KOPT-K1 (cell line): ENCODE results near the gene MBOAT2.

Experiments used
- H3K27ac ChIP-seq: fragments of 200-600 bp; sonication (generic); 2 replicates; pipeline ENCODE4 v1.5.1; 2016; ENCODE audit warnings: antibody characterized with exemption, mild to moderate bottlenecking, low read depth, low read length; ENCODE audit not compliant: poor library complexity, severe bottlenecking
- H3K36me3 ChIP-seq: fragments of 200-600 bp; sonication (generic); 2 replicates; pipeline ENCODE4 v1.5.1; 2017; ENCODE audit warnings: antibody characterized with exemption, mild to moderate bottlenecking, low read length, moderate library complexity; ENCODE audit not compliant: insufficient read depth
- H3K9me3 ChIP-seq: fragments of 200-600 bp; sonication (generic); 2 replicates; pipeline ENCODE4 v1.5.1; 2017; ENCODE audit warnings: antibody characterized with exemption, low read length, mild to moderate bottlenecking; ENCODE audit not compliant: insufficient read depth, poor library complexity, severe bottlenecking

MBOAT2 gene

DNA sequence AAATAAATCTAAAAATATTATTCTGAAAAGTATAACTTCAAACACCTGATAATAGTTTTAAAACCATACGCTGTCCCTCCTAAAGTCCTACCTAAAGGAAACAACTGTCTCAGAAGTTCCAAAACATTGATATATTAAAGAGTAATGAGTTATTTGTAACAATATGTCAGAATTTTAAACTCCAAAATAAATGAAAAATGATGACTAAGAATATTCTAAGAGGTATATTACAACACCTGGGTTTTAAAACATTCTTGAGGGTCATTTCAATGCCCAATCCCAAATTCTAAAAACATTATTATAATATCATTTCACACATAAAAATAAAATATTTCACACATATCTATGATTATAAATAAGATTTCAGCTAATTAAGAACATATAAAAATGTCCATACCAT lies 186.3 kb downstream of the MBOAT2 start:
- no peaks in the 10 kb centered on the region for H3K9me3 ChIP-seq
- no peak overlapping the region for H3K27ac ChIP-seq
- H3K36me3 ChIP-seq = peaks cover 29% of the 10 kb centered on the region

DNA sequence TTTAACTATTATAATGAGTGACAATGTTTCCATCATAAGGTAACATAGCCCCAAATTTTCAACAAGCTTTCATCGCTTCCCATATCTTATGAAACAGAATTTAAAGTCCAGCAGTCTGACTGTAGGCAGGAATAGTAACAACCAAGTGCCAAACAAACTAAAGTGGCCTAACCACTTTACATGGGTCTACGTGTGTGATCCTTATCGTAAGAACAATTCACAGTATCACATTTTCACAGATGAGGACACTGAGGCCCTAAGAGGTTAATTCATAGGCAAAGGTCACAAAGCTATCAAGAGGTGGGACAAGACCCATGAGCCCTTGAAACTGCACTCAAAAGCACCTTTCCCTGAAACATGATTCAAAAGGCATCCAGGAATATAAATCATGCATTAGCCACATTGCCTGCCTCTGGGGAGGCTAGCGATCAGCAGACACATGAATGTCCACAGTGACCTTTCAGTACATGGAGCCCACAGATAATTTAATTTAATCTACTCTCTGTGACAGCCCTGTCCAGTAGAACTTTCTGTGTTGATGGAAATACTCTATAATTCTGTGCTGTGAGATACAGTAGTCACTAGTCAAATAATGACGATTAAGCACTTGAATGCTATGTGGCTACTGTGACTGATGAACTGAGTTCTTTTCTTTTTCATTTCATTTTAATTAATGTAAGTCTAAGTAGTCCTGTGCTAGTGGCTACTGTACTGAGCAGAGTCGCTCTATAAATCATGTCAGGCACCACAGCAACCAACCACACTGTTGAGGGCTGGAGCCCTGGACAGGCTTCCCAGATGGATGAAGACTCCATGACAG lies 196.4 kb downstream of the MBOAT2 start:
- Histone ChIP-seq H3K36me3 (peaks cover 86% of the 10 kb centered on the region), H3K27ac (no peak overlapping the region), H3K9me3 (no peaks in the 10 kb centered on the region)

DNA sequence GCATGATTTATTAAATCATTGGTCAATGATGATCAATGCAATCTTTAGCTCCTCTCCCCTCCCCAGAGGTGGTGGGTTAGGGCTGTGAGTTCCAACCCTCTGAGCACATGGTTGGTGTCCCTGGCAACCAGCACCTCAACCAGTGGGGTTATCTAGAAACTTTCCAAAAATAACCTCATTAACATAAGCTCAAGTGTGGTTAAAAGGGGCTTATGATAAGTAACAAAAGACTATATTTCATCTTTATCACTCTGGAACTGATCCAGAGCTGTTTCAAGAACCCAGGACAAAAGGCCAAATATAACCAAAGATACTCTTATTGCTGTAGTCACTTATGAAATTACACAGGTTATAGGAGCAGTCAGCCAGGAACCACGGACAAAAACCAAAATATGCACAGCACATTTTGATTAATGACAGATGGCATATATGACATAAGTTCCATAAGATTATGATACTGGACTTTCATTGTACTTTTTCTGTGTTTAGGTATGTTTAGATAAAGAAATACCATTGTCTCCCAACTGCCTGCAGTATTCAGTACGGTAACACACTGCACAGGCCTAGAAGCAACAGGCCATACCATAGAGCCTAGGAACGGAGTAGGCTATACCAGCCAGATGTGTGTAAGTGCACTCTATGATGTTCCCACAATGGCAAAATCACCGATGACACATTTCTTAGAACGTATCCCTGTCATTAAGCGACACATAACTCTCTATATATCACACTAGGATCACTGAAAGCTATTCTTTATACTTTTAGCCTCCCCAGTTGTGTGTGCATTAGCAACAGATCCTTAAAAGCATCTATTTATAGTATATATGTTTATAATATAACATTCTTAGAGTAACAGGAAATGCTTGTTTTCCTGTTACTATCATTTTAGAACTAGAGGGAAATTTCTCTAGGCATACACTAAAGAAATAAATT lies 197.9 kb downstream of the MBOAT2 start:
- Histone ChIP-seq H3K27ac (no peak overlapping the region), H3K36me3 (peaks cover 85% of the 10 kb centered on the region)

DNA sequence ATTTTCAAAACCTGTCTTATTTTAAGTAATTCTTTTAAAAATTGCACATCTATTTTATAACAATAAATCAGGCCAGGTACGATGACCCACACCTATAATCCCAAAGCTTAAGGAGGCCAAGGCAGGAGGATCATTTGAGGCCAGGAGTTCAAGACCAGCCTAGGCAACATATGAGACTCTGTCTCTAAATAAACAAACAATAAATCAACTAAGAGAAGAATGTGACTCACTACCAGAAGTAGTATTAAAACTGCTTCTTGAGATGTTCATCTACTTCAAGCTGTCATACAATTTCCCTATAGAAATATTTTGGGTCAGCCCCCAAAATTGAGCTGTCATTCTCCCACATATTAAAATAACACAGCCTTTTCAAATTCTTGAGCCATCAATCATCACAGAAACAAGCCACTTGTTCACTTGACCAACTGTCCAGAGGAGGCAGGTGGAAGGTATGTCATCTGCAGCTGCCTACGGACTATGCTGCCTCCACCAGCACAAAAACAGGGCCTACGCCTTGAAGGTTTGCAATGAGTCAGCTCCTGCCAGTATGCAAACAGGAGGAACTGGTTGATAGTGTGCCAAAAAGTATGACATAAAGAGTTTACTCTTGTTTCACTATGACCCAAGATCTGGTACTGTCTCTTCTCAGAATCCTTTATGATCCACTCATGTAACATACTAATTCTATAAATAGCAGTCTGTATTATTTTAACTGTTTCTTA lies 199.7 kb downstream of the MBOAT2 start:
- Histone ChIP-seq H3K27ac (no peak overlapping the region), H3K9me3 (no peaks in the 10 kb centered on the region), H3K36me3 (peaks cover 86% of the 10 kb centered on the region)

More for the DNA sequence above, 197.9 kb downstream of the MBOAT2 start:
- H3K9me3 ChIP-seq = no peaks in the 10 kb centered on the region

DNA sequence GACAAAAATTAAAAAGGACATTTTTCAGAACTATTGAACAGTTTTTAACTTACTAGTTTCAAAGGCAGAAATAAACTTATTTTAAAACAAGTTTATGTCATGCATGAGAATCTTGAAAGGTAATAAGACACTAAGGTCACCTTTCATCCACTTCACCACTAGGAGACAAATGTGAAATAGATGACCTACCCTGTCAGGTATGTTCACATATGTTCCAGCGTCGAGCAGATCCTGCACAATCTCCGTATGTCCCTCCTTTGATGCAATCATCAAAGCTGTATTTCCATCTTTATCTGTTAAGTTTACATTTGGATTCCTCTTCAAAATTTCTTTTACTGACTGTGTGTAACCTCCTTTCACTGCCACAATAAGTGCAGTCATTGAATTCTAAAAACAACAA lies 200.7 kb downstream of the MBOAT2 start:
- H3K27ac ChIP-seq = no peak overlapping the region
- H3K36me3 ChIP-seq = peaks cover 88% of the 10 kb centered on the region
- H3K9me3 ChIP-seq = no peaks in the 10 kb centered on the region
